ACC112 (cell line): Measurements from ENCODE around the gene ZNF407.

Experiments used
- H2AFZ ChIP-seq: fragments of 200-600 bp; sonication (generic); one replicate; pipeline ENCODE4 v1.6.0; 2017; ENCODE audit warnings: antibody characterized with exemption, low read length; ENCODE audit not compliant: unreplicated experiment
- H3K27ac ChIP-seq: fragments of 200-600 bp; sonication (generic); 2 replicates; pipeline ENCODE4 v1.5.1; 2014; ENCODE audit warnings: low read depth, mild to moderate bottlenecking, antibody characterized with exemption, low read length, moderate library complexity
- H3K27me3 ChIP-seq: fragments of 200-600 bp; sonication (generic); 2 replicates; pipeline ENCODE4 v1.6.1; 2014; ENCODE audit warnings: mild to moderate bottlenecking, antibody characterized with exemption, low read length, moderate library complexity, mixed read lengths; ENCODE audit not compliant: insufficient read depth
- H3K36me3 ChIP-seq: fragments of 200-600 bp; sonication (generic); 2 replicates; pipeline ENCODE4 v1.6.1; 2016; ENCODE audit warnings: mild to moderate bottlenecking, antibody characterized with exemption, low read length, moderate library complexity, mixed read lengths; ENCODE audit not compliant: insufficient read depth
- H3K4me1 ChIP-seq: fragments of 200-600 bp; sonication (generic); one replicate; pipeline ENCODE4 v1.6.1; 2016; ENCODE audit warnings: low read length, mixed read lengths; ENCODE audit not compliant: insufficient read depth, unreplicated experiment, control insufficient read depth
- H3K4me3 ChIP-seq: fragments of 200-600 bp; sonication (generic); 2 replicates; pipeline ENCODE4 v1.5.1; 2014; ENCODE audit warnings: mild to moderate bottlenecking, low read depth, low read length
- H3K79me2 ChIP-seq: fragments of 200-600 bp; sonication (generic); one replicate; pipeline ENCODE4 v1.6.0; 2016; ENCODE audit warnings: low read length; ENCODE audit not compliant: control insufficient read depth, unreplicated experiment, insufficient read depth

Gene ZNF407

GRCh38 chr18:74610051-74610615, 12.5 kb downstream of the ZNF407 start:
- Histone ChIP-seq H3K4me3 (no peak overlapping the region), H3K4me1 (peaks cover 5% of the 10 kb centered on the region), H3K27ac (no peak overlapping the region), H2AFZ (no peak overlapping the region), H3K27me3 (no peaks in the 10 kb centered on the region), H3K79me2 (peaks cover 39% of the 10 kb centered on the region), H3K36me3 (no peaks in the 10 kb centered on the region)

- Histone ChIP-seq H2AFZ (no peak overlapping the region), H3K79me2 (peaks cover 35% of the 10 kb centered on the region), H3K4me1 (peaks cover 5% of the 10 kb centered on the region)
Observed at GRCh38 chr18:74610860-74611259, 13.2 kb downstream of the ZNF407 start.

GRCh38 chr18:74611765-74612164, 14.1 kb downstream of the ZNF407 start:
- no peak overlapping the region for H3K27ac ChIP-seq
- H3K4me3 ChIP-seq, result no peak overlapping the region
- H3K27me3 ChIP-seq, result no peaks in the 10 kb centered on the region
- H2AFZ ChIP-seq, result no peak overlapping the region
- peaks cover 5% of the 10 kb centered on the region for H3K4me1 ChIP-seq
- H3K36me3 ChIP-seq, result no peaks in the 10 kb centered on the region
- H3K79me2 ChIP-seq, result peaks cover 34% of the 10 kb centered on the region

More at GRCh38 chr18:74610860-74611259, 13.2 kb downstream of the ZNF407 start:
- H3K27ac ChIP-seq, result no peak overlapping the region
- H3K27me3 ChIP-seq, result no peaks in the 10 kb centered on the region
- no peaks in the 10 kb centered on the region for H3K36me3 ChIP-seq
- H3K4me3 ChIP-seq, result no peak overlapping the region

GRCh38 chr18:74613381-74613780, 15.7 kb downstream of the ZNF407 start:
- no peak overlapping the region for H3K27ac ChIP-seq
- H3K79me2 ChIP-seq, result peaks cover 30% of the 10 kb centered on the region
- no peaks in the 10 kb centered on the region for H3K27me3 ChIP-seq
- peaks cover 5% of the 10 kb centered on the region for H3K4me1 ChIP-seq
- no peak overlapping the region for H3K4me3 ChIP-seq
- H3K36me3 ChIP-seq, result no peaks in the 10 kb centered on the region
- no peak overlapping the region for H2AFZ ChIP-seq

GRCh38 chr18:74616494-74616893, 18.8 kb downstream of the ZNF407 start:
- Histone ChIP-seq H2AFZ (no peak overlapping the region), H3K79me2 (peaks cover 17% of the 10 kb centered on the region), H3K36me3 (no peaks in the 10 kb centered on the region)

GRCh38 chr18:74617486-74617885, 19.8 kb downstream of the ZNF407 start:
- H3K27me3 ChIP-seq, result no peaks in the 10 kb centered on the region
- peaks cover 21% of the 10 kb centered on the region for H3K79me2 ChIP-seq
- no peaks in the 10 kb centered on the region for H3K4me1 ChIP-seq
- H3K4me3 ChIP-seq, result no peak overlapping the region
- no peak overlapping the region for H3K27ac ChIP-seq
- no peak overlapping the region for H2AFZ ChIP-seq
- no peaks in the 10 kb centered on the region for H3K36me3 ChIP-seq

More at GRCh38 chr18:74616494-74616893, 18.8 kb downstream of the ZNF407 start:
- Histone ChIP-seq H3K4me3 (no peak overlapping the region), H3K4me1 (no peaks in the 10 kb centered on the region), H3K27me3 (no peaks in the 10 kb centered on the region), H3K27ac (no peak overlapping the region)

- Histone ChIP-seq H3K4me3 (no peak overlapping the region), H3K4me1 (no peaks in the 10 kb centered on the region), H3K27me3 (no peaks in the 10 kb centered on the region), H3K27ac (no peak overlapping the region), H2AFZ (no peak overlapping the region), H3K79me2 (peaks cover 28% of the 10 kb centered on the region), H3K36me3 (no peaks in the 10 kb centered on the region)
Observed at GRCh38 chr18:74622072-74622471, 24.4 kb downstream of the ZNF407 start.

- Histone ChIP-seq H3K79me2 (peaks cover 26% of the 10 kb centered on the region), H3K4me3 (no peak overlapping the region), H2AFZ (no peak overlapping the region)
Observed at GRCh38 chr18:74623047-74623816, 25.6 kb downstream of the ZNF407 start.

GRCh38 chr18:74624466-74624865, 26.8 kb downstream of the ZNF407 start:
- Histone ChIP-seq H3K4me3 (no peak overlapping the region), H3K27me3 (no peaks in the 10 kb centered on the region), H3K27ac (no peak overlapping the region), H2AFZ (no peak overlapping the region), H3K79me2 (peaks cover 30% of the 10 kb centered on the region), H3K36me3 (no peaks in the 10 kb centered on the region), H3K4me1 (no peaks in the 10 kb centered on the region)

More at GRCh38 chr18:74623047-74623816, 25.6 kb downstream of the ZNF407 start:
- no peaks in the 10 kb centered on the region for H3K4me1 ChIP-seq
- no peaks in the 10 kb centered on the region for H3K36me3 ChIP-seq
- no peaks in the 10 kb centered on the region for H3K27me3 ChIP-seq
- H3K27ac ChIP-seq, result no peak overlapping the region

- Histone ChIP-seq H3K27ac (no peak overlapping the region), H3K4me3 (no peak overlapping the region), H3K4me1 (no peaks in the 10 kb centered on the region), H3K27me3 (no peaks in the 10 kb centered on the region), H3K36me3 (no peaks in the 10 kb centered on the region), H3K79me2 (peaks cover 29% of the 10 kb centered on the region), H2AFZ (no peak overlapping the region)
Observed at GRCh38 chr18:74625157-74625556, 27.5 kb downstream of the ZNF407 start.
